Epithelial cell of esophagus (primary cell): Measurements from ENCODE around the gene ADAM15.

Experiments
- DNase-seq: peaks from one replicate; pipeline ENCODE4 v3.0.0; 2010; ENCODE audit warnings: low read depth
- H3K4me3 ChIP-seq: 2 replicates; pipeline ENCODE4 v1.5.1; 2011; ENCODE audit warnings: mild to moderate bottlenecking, low read length, control low read depth
- CTCF ChIP-seq: IDR thresholded peaks from 2 replicates; pipeline ENCODE4 v1.5.1; 2011; ENCODE audit warnings: low read depth, mild to moderate bottlenecking, low read length, control low read depth, inconsistent platforms; ENCODE audit not compliant: insufficient read depth; ENCODE audit errors: missing control alignments

ADAM15 gene

DNA sequence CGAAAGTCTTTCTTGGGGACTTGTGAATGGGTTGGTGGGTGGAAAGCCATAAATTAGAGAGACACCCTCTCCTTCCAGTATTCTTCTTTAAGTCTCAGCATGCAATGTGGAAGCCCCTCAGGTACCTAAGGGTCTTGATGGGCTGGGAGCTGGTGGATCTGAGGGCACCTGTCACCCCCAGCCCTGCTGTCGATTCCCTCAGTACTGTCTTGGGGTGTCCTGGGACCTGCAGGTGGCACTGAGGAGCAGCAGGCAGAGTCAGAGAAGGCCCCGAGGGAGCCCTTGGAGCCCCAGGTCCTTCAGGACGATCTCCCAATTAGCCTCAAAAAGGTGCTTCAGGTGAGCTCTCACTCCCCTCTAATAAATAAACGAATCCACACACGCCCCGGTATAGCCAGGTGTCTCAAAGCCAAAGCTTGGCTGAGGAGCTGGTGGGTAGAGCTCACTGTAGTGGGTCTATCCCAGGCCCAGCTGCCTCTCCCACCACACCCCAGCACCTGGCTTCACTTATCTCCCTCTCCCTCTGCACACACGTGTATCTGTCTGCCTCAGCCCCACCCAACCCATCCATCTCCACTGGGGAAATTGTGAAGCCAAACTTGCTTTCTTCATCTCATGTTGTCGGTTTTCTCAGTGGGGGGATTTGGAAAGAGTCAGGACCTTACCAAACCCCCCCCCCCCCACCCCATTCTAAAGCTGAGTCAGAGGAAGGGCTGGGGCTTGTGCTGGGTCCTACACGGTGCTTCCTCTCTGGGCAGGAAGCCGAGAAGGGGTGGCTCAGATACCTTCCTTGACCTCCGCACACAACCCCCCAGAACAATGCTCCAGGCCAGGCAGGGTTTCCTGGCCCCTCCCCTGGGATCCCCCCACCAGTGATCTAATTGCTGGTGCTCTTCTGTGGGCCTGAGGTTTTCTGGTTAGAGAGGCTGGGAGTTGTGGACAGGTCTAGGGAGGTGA lies 1.6 kb downstream of the ADAM15 start:
- DNase-seq = peak; percentile 51
- H3K4me3 ChIP-seq = peak overlapping the region; percentile 86
- TF ChIP-seq CTCF = peak; percentile 58

DNA sequence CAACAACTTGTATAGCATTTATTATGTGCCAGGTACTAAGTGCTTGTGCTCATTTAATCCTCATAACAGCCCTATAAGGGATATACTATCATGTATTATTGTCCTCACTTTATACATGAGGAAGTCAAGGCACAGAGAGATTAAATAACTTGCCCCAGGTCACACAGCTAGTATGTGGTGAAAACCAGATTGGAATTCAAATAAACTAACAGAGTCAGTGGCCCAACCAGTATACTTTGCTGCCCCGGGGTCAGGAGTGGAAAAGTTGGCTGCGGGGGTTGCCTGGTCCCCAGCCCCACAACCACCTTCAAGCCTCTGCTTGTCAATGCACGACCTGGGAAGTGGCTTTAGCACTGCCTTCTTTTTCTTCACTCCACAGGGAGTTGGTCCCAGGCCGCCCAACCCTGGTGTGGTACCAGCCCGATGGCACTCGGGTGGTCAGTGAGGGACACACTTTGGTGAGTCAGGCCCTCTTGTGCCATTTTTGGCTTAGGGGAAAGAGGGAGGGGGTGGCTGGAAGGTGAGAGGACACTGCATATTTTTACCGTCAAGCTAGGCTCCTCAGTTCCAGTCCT lies 2.5 kb downstream of the ADAM15 start:
- no peak overlapping the region for H3K4me3 ChIP-seq
- no peak for TF ChIP-seq CTCF
- no peak for DNase-seq

DNA sequence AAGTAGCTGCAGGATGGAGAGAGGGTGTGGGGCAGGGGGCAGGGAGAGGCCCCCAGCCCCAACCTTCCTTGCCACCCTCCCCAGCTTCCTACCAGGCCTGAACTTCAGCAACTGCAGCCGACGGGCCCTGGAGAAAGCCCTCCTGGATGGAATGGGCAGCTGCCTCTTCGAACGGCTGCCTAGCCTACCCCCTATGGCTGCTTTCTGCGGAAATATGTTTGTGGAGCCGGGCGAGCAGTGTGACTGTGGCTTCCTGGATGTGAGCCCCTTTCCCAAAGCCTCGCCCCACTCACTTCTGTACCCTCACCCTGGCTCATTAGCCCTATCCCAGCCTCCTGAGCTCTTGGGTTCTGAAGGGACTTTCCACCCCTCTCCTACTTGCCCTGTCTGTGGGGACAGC lies 6.0 kb downstream of the ADAM15 start:
- DNase-seq = no peak

GRCh38 chr1:155057788-155058211 lies 6.7 kb downstream of the ADAM15 start:
- DNase-seq = no peak
- H3K4me3 ChIP-seq = no peak overlapping the region
- peak; percentile 22 for TF ChIP-seq CTCF

More for the DNA sequence above, 6.0 kb downstream of the ADAM15 start:
- no peak overlapping the region for H3K4me3 ChIP-seq
- no peak for TF ChIP-seq CTCF

- no peak for DNase-seq
- no peak for TF ChIP-seq CTCF
- H3K4me3 ChIP-seq = no peak overlapping the region
Measured at GRCh38 chr1:155060736-155061135, 9.6 kb downstream of the ADAM15 start.

DNA sequence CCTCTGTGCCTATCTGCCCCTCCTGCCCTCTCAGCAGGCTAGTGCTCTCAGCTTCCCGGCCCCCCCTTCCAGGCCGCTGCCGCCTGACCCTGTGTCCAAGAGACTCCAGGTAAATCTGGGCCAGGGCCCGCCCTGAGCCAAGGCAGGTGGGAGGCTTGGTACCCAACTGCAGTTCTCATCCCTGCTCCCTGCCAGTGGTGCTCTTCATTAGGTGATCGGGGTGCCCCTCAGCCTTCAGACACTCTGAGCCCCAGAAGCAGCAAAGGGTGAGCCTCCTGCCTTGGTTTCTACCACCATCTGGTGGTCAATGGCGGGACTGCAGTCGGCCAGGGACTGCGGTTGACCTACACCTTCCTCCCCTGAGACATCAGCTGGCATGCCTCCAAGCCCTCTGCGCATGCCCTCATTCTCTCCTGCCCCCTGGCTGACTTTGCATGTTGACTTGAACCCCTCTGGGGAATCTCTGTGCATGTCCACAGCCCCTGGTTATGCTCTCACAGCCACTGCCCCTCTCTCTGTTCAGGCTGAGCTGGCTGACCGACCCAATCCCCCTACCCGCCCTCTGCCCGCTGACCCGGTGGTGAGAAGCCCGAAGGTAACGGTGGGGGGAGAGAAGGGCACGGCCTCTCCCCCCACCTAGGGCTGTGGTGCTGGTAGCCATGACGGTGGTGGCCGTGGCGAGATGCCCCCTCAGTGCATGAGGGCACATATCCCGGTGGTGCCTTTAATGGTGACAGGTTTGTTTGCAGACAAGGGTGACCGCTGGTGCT lies 10.4 kb downstream of the ADAM15 start:
- peak; percentile 98 for TF ChIP-seq CTCF
- no peak overlapping the region for H3K4me3 ChIP-seq
- DNase-seq = peak; percentile 82
